GM21367 (cell line): ENCODE results near the gene RDH16.
"Not testable (repeated sequence)": the region's sequence is repeated elsewhere in the genome, so short reads cannot be mapped to it uniquely, and the experiment has no call there.

Experiments
- ATAC-seq: cut with Tn5 transposase; IDR thresholded peaks from one replicate; pipeline ENCODE4 v1.9.1; 2021; ENCODE audit not compliant: unreplicated experiment

The RDH16 gene

DNA sequence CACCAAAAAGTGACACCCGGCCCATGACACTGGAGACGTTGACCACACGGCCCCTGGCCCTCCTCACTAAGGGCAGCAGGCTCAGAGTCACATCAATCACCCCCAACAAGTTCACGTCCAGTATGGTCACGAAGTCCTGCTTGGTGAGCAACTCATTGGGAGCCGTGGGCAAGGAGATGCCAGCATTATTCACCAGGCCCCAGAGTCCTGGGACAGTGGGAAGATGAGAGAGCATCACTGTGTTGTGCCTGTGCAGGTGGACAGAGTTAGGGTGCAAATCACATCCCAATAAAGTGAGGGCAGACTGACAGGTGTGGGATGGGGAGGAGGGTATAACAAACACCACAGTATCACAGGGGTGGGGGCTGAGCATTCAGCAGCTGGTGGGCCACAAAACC, 2.5 kb downstream of the RDH16 start:
- no peak for ATAC-seq

DNA sequence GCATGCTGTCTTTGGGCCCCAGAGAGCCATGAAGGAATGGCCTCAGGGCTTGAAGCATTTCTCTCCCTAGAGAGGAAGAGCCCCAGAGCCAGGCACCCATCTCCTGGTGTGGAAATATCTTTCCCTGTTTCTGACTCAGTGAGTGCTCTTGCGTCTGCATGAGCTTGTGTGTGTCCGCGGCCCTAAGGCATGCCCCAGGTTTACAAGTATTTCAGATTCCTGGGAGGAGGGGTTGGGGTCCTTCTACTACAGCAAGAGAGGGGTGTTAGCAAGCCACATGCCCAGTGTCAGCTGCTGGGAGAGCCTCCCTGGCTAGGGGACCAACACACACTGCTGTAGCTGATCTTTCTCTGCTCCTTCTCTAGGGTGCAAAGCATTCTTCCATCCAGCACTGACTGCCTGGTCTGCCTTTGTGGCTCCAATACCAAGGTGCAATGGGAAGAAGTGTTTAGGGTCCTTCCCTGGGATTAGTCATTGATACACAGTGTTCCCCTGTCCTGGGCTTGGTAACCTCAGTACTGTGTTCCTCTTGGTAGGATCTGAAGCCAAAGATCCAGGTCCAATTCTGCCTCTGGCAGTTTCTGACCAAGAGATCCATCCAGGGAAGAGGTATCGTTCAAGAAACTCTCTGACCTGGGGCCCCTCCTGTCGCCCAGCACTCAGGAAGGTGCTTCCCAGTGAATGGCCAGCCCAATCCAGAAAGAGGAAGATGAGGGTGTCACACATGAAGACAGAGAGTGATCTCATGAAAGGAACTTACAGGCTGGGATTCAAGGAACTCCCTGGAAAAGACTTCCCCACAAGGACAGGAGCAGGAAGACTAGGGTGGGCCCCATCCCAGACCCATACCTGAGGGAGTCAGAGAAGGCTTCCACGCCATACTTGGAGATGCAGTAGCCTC, 3.1 kb downstream of the RDH16 start:
- no peak for ATAC-seq

DNA sequence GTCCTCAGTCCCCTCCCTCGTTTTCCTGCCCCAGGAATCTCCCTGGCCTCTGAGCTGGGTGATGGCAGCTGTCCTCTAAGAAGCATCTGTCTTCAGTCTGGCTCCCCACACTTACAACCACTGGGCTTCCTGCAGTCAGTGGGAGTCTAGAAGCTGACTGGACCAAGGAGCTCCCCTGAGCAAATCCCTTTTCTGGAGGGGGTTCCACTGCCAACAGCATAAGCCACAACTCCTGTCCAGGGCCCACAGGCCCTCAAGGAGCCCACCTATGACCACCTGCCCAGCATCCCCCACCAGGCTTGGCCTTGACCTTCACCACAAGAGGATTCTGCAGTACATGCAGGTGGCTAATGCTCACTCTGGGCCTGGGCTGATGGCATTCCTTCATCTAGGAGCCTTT, 4.1 kb downstream of the RDH16 start:
- ATAC-seq, result no peak

DNA sequence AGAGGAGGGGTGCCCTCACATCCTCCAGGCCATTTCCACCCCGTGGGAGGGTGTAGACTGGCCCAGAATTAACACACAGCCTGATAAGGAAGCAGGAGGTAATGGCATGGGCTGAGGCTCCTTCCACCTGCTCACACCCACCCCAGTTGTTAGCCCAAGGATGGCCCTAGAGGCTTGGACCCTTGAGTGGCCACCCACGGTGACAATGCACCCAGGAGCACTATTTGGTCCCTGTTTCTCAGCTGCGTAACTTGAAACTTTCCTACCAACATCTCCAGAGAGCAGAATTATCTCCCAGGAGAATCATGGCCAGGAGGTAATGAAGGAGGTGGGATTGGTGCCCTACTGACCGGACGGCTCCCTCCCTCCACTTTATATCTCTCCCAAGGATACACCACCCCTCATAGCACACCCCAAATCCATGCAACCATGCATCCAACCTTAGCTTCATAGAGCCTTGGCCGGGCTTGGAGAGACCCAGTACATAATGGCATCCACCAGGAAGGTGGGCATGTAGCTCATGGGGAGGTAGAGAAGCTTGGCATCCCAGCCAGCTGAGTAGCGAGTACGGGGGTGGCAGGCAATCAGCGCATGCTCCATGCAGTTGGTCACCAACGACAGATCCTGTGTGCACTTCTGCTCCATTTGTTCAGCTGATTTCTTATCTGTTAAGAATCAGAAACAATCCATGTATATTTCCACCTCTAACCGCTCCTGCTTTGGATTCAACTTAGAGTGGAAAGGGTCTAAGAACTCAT, 5.6 kb downstream of the RDH16 start:
- ATAC-seq, result no peak

DNA sequence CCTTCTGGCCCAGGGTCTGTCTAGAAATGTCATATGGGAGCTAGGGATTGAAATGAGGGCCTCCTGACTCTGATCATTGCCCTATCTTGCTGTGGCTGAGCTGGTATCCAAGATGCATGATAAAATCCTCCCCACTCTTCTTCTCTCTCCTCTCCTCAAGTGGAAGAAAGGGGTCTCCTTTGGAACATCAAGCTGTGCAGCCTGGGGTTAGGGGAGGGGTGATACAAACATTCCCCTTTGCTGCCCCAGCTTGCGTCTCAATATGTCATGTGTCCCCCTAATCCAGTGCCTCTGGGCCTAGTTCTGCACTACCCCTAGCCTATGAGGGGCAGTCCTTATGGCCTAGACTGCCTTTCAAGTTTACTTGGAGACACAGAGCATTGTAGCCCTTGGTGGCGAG, 8.5 kb downstream of the RDH16 start:
- no peak for ATAC-seq

DNA sequence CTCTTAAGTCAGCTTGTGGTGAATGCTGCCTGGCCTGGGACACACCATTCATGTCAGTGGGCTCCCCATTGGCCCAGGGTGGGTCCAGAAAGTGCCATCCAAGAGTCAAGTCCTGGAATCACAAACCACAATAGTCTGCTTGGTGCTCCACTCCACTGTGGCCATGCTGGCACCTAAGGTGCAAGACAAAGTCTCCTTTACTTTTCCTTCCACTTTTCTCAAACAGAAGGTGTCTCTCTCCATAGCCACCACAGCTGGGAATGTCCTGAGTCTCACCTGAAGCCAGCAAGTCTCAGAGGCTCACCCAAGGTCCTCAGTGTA, 9.0 kb downstream of the RDH16 start:
- no peak for ATAC-seq

DNA sequence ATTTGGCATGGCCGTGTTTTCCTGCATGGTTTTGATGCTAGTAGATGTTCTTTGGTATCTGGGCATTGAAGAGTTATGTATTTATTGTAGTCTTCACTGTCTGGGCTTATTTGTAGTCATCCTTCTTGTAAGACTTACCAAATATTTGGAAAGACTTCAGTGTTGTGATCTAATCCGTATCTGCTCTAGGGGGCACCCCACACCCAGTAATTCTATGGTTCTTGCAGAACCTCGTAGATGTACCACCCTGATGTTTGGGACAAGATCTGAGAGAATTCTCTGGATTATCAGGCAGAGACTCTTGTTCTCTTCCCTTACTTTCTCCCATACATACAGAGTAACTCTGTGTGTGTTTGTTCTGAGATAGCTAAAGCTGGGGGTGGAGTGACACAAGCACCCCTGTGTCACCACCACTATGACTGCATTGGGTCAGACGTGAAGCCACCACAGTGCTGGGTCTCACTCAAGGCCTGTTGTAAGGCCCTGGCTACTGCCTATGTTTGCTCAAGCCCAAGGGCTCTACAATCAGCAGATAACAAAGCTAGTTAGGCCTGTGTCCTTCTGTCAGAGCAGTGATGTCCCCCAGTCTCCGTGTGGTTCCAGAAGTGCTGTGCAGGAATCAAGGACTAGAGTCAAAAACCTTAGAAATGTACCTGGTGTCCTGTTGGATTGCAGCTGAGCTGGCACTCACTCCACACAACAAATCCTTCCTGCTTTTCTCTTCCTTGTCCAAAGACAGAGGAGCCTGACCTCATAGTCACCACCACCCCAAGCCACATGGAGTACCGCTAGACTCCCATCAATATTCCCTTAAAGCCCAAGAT, 9.6 kb downstream of the RDH16 start:
- ATAC-seq, result no peak

DNA sequence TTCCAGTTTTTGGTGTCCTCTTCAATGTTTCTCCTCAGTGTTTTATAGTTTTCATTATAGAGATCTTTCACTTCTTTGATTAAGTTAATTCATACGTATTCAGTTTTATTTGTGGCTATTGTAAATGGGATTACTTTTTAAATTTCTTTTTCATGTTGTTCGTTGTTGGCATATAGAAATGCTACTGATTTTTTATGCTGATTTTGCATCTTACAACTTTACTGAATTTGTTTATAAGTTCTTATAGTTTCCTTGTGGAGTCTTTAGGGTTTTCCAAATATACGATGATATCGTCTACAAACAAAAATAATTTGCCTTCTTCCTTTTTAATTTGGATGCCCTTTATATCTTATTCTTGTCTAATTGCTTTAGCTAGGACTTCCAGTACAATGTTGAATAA, 13.5 kb downstream of the RDH16 start:
- ATAC-seq, result no peak

DNA sequence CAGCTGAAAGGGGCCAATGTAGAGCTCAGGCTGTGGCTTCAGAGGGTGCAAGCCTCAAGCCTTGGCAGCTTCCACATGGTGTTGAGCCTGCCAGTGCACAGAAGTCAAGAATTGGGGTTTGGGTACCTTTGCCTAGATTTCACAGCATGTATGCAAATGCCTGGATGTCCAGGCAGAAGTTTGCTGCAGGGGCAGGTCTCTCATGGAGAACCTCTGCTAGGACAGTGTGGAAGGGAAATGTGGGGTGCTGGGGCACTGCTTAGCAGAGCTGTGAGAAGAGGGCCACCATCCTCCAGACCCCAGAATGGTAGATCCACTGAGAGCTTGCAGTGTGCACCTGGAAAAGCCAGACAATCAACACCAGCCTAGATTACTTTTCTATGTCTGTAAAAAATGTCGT, 14.0 kb downstream of the RDH16 start:
- not testable (repeated sequence) for ATAC-seq

DNA sequence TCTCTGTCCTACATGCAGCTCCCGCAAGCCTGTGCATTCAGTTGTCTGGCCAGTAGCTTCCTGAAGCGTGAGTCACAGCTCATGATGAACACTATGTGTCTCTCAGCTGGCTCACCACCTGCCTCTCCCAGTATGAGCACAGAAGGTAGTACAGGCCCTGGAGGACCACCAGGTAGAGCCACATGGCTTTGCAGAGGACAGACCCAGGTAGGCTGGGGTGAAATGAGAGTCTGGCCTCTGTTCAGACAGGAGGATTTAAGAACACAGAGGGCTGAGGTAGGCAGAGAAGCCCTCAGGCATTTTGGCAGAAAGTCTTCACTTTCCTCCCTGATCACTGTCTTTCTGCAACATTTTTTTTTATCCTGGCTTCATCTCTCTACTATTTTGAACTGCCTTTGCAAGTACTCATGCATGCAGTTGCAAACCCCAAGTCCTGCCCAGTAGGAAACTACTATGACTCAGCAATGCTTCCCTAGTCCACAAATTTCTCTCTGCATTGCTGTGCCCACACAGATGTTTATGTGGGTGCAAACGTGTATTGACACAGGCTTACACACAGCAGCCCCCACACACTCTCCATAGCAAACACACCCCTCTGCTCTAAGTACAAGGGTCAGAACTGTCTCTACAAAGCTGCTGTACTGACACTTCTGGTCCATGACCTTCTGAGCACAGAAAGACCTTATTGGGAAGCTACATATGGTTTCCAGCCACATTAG, 15.9 kb downstream of the RDH16 start:
- peak; percentile 83 for ATAC-seq

DNA sequence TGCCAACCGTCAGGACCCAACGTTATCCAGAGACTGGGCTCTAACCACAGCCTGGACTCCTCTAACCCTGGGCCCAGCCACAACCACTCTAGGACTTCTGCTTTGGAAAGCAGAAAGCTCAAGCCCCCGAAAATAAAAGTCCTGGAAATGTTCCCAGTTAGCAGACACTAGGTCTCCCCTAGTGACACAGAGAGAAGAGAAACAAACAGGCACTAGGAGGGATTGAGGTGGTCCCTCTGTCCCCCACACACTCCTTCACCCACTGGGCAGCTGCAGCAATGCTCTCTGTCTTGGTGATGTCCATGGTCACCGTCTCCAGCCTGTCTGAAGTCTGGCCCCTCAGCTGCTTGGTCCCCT, 16.5 kb downstream of the RDH16 start:
- ATAC-seq, result not testable (repeated sequence)

DNA sequence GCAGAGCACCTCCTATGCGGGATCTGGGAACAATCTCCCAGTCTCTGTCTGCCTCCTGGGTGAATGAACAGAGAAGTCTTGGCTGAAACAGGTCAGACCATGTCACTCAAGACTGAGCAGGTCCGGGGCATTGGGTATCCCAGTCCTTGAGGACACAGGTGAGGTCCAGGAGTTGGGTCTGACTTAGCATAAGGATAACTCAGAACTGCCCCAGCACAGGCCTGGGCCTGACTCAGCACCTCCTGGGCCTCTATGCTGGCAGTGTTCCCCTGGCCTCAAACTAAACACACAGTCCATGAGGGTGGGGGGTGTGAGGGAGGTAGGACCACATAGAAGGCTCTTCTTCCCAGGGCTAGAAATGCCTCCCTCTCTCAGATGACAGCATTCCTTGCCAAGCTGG, 21.7 kb downstream of the RDH16 start:
- ATAC-seq, result no peak

DNA sequence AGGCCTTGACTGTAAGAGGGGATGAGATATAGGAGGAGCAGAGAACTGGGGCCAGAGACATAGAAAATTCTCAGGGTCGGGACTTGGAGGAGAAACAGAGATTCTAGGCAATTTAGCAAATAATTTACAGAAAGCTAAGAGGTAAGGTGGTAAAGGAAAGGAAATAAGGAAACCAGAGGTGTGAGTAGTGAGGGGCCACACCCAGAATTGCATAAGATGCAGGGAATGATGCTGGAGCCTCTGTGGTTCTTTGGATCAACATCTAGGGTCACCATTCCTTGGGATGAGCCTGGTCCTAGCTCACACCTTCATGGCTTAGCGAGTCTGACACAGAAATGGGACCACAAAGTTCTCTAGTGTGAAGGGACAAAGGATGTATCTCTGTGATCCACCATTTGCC, 22.3 kb downstream of the RDH16 start:
- no peak for ATAC-seq

DNA sequence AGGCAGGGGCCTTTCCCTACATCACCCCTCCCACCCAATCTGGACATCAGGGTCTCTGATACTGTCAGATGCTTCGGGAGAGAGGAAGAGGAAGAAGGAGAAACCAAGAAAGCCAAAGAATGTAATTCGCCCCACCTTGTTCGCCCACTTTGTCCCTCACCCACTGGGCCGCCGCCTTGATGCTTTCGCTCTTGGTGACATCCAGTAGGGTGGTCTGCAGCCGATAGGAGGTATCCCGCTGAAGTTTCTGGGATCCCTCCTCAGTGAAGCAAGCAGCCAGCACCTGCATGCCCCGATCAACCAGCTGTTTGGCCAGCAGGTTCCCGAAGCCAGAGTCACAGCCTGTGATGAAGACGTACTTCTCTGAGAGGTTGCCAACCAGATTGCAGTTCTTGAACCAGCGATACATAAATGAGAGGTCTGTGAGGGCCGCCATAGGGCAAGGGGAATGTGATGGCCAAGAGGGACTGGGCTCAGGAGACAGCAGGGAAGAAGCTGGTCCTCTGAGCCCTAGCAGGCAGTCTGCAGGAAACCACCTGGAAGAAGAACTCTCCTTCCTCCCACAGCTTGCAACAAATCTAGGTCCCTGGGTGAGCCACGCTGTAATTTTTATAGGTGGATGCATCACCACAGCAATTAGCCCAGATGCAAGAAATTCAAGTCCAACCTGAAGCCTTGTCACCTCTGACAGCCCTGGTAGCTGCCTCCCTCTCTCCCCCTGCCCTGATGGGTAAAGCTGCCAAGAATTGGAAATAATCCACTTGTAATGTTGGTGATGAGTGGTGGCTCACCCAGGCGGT, 23.4 kb downstream of the RDH16 start, which contains the start of gene SDR9C7:
SDR9C7 (minus strand) TSS at position 583 of the 800 bp plus-strand sequence; CDS start at position 436, 147 bp downstream.
- no peak for ATAC-seq

DNA sequence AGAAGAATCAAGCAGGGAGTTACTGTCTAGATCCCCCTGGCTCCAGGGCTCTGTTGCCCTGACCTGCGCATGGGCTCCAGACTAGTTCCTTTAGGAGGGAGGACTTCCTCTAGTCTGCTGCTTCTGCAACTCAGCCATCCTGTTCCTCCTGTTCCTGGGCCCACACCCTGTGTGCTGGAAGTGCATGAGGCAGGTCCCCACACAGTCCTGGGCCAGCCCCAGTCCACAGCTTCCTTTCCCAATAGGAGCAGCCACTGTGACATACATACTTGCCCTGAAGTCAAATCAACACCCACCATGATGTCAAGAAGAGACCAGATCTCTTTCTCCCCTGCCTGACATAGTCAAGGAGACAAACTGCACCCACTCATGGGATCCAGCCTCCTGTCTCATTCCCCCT, 24.5 kb downstream of the RDH16 start:
- no peak for ATAC-seq

DNA sequence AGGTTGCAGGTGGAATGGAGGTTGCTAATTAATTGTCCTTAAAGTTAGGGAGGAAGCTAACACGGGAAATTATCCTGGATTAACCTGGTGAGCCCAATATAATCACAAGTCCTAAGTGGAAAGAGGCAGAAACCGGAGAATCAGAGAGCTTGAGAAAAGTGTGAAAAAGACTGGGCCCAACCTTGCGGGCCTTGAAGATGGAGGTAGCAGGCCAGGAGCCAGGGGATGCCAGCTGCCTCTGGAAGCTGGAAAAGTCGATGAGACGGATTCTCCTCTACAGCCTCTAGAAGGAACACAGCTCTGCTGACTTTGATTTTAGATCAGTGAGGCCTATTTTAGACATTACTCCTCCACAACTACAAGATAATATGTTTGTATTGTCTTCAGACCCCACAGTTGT, 25.3 kb downstream of the RDH16 start:
- ATAC-seq, result no peak

DNA sequence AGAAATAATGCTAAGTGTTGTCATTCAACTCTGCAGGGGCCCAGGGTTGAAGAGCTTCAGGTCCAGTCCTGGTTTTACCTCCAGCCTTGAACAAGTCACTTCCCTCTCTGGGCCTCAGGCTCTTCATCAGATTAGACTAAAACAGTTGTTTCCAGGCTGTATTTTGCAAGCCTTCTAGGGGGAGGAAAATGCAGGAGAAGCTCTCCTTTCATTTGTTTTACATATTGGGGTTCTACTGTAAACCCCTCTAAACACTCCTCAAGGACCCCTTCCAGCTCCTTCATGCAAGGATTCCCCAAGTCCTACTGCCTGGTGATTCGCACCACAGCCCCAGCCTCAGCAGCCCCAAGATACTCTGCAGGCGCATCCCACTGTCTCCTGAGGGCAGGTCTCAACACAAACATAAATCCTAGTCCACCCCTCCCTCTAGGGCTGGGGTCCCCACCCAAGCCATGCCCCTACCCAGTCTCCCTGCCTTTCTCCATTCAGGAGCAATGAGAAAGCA, 25.9 kb downstream of the RDH16 start:
- ATAC-seq, result no peak

DNA sequence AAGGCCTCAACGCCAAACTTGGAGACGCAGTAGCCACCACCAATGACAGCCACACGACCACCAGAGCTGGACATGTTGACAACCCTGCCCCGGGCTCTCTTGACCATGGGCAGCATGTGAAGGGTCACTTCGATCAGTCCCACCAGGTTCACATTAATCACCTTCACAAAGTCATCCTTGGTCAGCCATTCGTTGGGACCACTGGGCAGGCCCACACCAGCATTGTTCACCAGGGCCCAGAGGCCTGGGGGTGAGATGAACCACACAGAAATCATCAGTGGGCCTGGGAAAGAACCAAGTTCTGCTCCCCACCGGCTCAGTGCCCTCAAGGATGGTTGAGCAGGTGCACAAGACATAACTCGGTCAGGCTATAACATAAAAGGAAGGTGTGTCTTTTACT, 27.2 kb downstream of the RDH16 start:
- no peak for ATAC-seq

DNA sequence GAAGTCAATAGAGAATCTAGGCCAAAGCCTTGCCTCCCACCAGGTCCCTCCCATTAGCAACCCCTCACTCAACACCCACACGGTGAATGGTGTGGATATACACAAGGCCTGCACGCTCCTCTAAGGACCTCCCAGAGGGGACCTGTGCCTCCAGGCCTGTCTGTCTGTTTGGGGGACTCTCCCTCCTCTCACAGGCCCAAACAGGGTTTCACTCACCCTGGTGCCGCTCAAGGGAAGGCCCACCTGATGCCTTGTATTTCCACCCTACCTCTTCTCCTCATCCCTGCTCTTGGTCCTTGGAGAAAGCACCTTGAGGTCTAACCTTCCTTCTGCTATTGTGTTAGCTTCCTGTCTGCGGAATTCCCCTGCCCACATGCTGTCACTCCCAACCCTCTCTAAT, 27.6 kb downstream of the RDH16 start:
- no peak for ATAC-seq

DNA sequence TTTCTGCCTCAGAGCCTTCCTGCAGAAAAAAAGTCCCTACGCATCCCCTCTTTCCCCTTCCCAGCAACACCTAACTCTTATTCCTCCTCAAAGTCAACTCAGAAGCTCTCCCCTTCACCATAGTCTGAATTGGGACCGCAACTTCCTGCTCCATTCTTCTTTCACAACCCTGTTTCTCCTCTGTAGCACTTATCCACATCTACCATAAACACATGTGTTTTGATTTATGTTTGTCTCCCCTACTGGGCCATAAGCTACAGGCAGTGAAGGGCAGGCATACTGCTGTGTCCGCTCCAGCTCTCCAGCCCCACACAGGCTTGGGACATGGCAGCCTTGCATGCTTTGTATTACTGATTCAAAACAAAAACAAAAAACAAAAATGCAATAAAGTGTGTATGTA, 29.1 kb downstream of the RDH16 start:
- ATAC-seq, result no peak
